IMR-90 (cell line): ENCODE measurements around the gene SLC38A6.

Source experiments
- BHLHE40 ChIP-seq: fragments of 150-350 bp; IDR thresholded peaks from 2 replicates; pipeline ENCODE4 v1.6.1; 2016; ENCODE audit warnings: mild to moderate bottlenecking, low read depth, low read length
- CEBPB ChIP-seq: IDR thresholded peaks from 2 replicates; pipeline ENCODE4 v1.6.1; 2012; ENCODE audit warnings: low read depth, low read length, improper control_type of control experiment
- CHD1 ChIP-seq: IDR thresholded peaks from 2 replicates; pipeline ENCODE4 v1.6.1; 2012; ENCODE audit warnings: low read depth, low read length, improper control_type of control experiment
- CTCF ChIP-seq: conservative IDR thresholded peaks from 2 replicates; pipeline ENCODE4 v1.5.1; 2012; ENCODE audit warnings: mild to moderate bottlenecking, low read depth, low read length, improper control_type of control experiment
- ELK1 ChIP-seq: fragments of 150-350 bp; IDR thresholded peaks from 2 replicates; pipeline ENCODE4 v1.6.1; 2016; ENCODE audit warnings: low read depth, mild to moderate bottlenecking, low read length, moderate library complexity, borderline replicate concordance
- MAFK ChIP-seq: IDR thresholded peaks from 2 replicates; pipeline ENCODE4 v1.6.1; 2012; ENCODE audit warnings: low read depth, low read length, improper control_type of control experiment
- MXI1 ChIP-seq: IDR thresholded peaks from 2 replicates; pipeline ENCODE4 v1.6.1; 2012; ENCODE audit warnings: low read depth, mild to moderate bottlenecking, low read length, moderate library complexity, borderline replicate concordance
- POLR2A ChIP-seq: IDR thresholded peaks from 2 replicates; pipeline ENCODE4 v1.6.1; 2012; ENCODE audit warnings: mild to moderate bottlenecking, low read depth, low read length
- RAD21 ChIP-seq: IDR thresholded peaks from 2 replicates; pipeline ENCODE4 v1.6.1; 2012; ENCODE audit warnings: low read length, improper control_type of control experiment
- RCOR1 ChIP-seq: IDR thresholded peaks from 2 replicates; pipeline ENCODE4 v1.6.1; 2012; ENCODE audit warnings: mild to moderate bottlenecking, low read length, improper control_type of control experiment; ENCODE audit not compliant: insufficient replicate concordance
- RFX5 ChIP-seq: IDR thresholded peaks from 2 replicates; pipeline ENCODE4 v1.8.0; 2012; ENCODE audit warnings: low read depth, mild to moderate bottlenecking, low read length, moderate library complexity
- SMC3 ChIP-seq: fragments of 150-350 bp; IDR thresholded peaks from 2 replicates; pipeline ENCODE4 v1.6.1; 2016; ENCODE audit warnings: low read depth, mild to moderate bottlenecking, antibody characterized with exemption, low read length, moderate library complexity
- TF ChIP-seq, protein P1 (sequence below): fragments of 150-350 bp; IDR thresholded peaks from 2 replicates; pipeline ENCODE4 v1.6.1; 2017; ENCODE audit warnings: mild to moderate bottlenecking, antibody characterized with exemption, low read length, low read depth

DNA sequence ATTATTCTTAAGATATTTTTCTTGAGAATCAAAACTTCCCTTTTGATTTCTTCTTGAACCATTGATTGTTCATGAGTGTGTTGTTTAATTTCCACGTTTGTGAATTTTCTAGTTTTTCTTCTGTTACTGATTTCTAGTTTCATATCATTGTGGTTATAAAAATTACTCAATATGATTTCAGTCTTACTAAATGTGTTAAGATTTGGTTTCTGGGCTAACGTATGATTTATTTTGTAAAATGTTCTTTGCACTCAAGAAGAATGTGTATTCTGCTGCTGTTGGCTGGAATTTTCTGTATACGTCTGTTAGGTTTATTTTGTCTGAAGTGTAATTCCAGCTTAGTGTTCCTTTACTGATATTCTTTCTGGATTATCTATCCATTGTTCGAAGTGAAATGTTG, 24.8 kb upstream of the SLC38A6 start:
- TF ChIP-seq CEBPB (no peak), MAFK (no peak), CTCF (no peak), POLR2A (no peak), RAD21 (no peak), BHLHE40 (no peak), RFX5 (no peak), RCOR1 (no peak), ELK1 (no peak), MXI1 (no peak), SMC3 (no peak), CHD1 (no peak)
- TF ChIP-seq, protein P1, sequence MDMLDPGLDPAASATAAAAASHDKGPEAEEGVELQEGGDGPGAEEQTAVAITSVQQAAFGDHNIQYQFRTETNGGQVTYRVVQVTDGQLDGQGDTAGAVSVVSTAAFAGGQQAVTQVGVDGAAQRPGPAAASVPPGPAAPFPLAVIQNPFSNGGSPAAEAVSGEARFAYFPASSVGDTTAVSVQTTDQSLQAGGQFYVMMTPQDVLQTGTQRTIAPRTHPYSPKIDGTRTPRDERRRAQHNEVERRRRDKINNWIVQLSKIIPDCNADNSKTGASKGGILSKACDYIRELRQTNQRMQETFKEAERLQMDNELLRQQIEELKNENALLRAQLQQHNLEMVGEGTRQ = no peak
